Fibroblast of skin of left quadriceps (primary cell): ENCODE results near the gene CLDN12.
A peak's percentile ranks its signal among the peaks of the same experiment; 100 is the strongest.
"Not testable (repeated sequence)": the region's sequence is repeated elsewhere in the genome, so short reads cannot be mapped to it uniquely, and the experiment has no call there.

Source experiments
- DNase-seq, 2 experiments: peaks; one replicate each; pipeline ENCODE4 v3.0.0-alpha.2; 2013; ENCODE audit warnings: low read depth in 2 of 2

The CLDN12 gene

GRCh38 chr7:90433221-90433620 is 30.0 kb downstream of the CLDN12 start:
- DNase-seq: no peak

GRCh38 chr7:90445633-90446032 is 42.4 kb downstream of the CLDN12 start:
- no peak for DNase-seq

- no peak for DNase-seq
Observed at GRCh38 chr7:90446137-90446899, 43.1 kb downstream of the CLDN12 start.

DNA sequence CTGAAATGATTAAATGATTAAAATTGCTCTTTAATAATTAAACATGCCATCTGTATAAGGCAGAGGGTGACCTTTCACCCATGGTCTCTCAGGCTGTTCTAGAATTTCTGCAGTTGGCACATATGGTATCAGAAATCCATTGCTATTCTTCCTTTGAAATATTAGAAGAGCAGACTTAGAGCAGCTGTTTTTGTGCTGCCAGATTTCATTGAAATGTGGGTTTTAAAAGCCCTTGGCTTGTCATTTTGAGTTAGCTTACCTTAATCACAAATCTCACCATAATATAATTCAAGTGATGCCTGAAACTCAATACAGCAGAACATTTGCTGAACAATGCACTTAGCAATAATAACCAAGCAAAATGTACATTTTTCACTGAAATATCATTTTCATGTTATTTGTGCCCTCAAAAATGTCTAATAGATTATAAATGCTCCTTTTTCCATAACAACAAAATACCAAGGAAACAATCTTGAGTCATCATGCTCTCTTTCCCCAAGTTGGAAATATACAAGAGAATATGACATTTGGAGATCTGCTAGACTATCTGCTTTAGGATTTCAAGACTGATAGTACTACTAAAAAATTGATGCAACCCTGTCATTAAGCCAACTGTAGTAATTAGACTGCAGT is 50.1 kb downstream of the CLDN12 start:
- no peak for DNase-seq

DNA sequence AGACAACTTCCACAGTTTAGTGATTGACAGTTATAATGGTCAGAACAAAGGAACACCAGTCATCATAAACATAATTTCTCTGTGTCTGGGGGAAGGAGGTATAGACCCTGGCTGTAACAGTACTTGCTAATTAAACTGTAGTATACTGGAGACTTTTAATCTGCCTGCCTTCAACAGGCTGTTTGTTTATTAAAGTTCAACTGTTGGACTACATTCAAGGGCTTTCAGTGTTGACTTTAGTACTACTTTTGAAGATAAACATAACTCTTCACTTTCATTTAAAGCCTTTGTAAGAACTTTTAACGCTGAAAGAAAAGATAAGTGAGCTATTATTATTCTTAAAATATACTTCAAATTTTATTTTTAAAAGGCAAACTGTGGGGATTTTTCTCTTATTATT is 50.7 kb downstream of the CLDN12 start:
- no peak for DNase-seq

GRCh38 chr7:90455163-90456030 is 52.1 kb downstream of the CLDN12 start:
- peak; percentile 30 to 34 for DNase-seq

DNA sequence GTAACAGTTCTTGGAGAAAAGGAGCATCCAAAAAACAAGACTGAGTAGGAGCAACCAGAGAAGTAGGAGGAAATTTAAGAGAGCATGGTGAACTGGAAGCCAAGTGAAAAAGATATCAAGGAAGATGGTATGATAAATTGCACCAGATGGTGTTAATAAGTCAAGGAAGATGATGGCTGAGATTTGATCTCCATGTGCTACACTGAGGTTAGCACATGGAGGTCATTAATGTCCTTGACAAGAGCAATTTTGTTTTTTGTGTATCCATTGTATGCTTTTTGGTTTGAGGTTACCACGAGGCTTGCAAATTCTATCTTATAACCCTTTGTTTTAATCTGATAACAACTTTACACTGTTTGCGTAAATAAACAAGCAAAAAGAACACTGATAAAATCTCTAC is 54.8 kb downstream of the CLDN12 start:
- DNase-seq: no peak

- DNase-seq: no peak
Observed at GRCh38 chr7:90459888-90460287, 56.6 kb downstream of the CLDN12 start.

DNA sequence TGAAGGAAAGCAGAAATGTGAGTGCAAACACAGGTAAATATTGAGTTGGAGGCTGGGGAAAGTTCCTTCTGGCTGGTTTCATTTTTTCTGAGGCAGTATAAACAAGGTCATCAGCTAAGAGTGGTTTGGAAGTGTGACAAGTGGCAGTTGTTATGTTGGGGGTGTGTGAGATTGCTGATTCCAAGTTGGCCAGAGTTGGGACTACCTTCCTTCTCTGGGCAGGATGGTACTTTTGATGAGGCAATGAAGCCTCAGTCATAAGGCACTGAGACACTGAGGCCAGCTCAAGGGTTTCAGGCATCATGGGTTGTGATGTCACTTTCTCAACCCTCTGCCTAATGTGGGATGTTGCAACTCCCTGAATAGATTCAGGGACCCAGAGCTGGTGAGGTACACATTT is 58.0 kb downstream of the CLDN12 start:
- DNase-seq: no peak

DNA sequence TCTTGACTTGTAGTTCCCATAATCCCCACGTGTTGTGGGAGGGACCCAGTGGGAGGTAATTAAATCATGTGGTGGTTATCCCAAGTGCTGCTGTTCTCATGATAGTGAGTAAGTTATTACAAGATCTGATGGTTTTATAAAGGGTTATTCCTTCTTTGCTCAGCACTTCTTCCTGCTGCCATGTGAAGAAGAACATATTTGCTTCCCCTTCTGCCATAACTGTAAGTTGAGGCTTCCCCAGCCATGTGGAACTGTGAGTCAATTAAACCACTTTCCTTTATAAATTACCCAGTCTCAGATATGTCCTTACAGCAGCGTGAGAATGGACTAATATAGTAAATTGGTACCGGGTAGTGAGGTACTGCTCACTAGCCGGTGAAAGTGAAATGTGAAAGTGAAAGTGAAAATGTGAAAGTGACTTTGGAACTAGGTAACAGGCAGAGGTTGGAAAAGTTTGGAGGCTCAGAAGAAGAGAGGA is 59.9 kb downstream of the CLDN12 start:
- DNase-seq: not testable (repeated sequence)
